ENCODE results near the gene GSX2.

DNA sequence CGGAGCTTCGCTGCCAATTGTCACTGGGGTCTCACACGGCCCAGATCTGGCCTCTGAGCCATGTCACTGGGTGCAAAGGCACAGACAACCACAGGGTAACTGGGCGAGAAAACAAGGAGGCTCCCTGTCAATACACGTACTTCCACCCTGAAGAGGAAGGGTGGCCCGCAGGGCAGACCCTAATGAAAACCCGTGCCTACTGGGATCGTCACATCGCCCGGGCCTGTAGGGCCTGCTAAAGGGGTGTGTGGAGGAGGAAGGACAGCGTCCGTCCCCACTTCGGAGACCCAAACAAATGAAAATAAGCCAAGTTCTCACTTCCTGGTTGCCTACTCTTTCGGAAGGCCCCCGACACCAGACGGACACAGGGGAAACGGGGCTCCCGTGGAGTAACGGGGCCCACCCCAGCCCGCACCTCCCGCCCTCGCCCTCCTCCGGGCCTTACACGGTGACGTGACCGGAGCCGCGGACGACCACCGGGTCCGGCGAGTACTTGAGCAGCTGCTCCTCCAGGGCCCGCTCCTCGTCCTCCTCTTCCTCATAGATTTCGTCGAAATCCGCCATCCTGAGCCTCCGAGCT lies 36.1 kb upstream of the GSX2 start:
- TF ChIP-seq, protein P1, sequence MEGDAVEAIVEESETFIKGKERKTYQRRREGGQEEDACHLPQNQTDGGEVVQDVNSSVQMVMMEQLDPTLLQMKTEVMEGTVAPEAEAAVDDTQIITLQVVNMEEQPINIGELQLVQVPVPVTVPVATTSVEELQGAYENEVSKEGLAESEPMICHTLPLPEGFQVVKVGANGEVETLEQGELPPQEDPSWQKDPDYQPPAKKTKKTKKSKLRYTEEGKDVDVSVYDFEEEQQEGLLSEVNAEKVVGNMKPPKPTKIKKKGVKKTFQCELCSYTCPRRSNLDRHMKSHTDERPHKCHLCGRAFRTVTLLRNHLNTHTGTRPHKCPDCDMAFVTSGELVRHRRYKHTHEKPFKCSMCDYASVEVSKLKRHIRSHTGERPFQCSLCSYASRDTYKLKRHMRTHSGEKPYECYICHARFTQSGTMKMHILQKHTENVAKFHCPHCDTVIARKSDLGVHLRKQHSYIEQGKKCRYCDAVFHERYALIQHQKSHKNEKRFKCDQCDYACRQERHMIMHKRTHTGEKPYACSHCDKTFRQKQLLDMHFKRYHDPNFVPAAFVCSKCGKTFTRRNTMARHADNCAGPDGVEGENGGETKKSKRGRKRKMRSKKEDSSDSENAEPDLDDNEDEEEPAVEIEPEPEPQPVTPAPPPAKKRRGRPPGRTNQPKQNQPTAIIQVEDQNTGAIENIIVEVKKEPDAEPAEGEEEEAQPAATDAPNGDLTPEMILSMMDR (conservative IDR thresholded peaks at IDR 0.05 in 1 of 2, IDR thresholded peaks at IDR 0.05 in 1 of 2; ENCODE audit: low read depth in 1 of 2, low read length in 2 of 2): no peak
- no peak for TF ChIP-seq EZH2 (IDR thresholded peaks at IDR 0.05; ENCODE audit: low read length, missing control alignments)

All from fibroblast of lung (primary cell).